ENCODE data around the gene PLEKHG4. TPM values are rescaled to one million over a fixed set of nuclear protein-coding genes. Genes with fewer than 3 reads are reported as not detected.
A peak's percentile ranks its signal among the peaks of the same experiment; 100 is the strongest.

Gene PLEKHG4
- total RNA-seq, 1 donor from 2014 or later = 43.4 TPM

GRCh38 chr16:67296420-67296819 lies 17.1 kb downstream of the PLEKHG4 start:
- intact Hi-C loops (cut with micrococcal nuclease) = no loop called here
- no peak for DNase-seq

GRCh38 chr16:67298277-67298676 lies 18.9 kb downstream of the PLEKHG4 start:
- H3K27ac Mint-ChIP-seq = no peak overlapping the region
- no peak overlapping the region for H3K4me3 Mint-ChIP-seq
- H3K27me3 Mint-ChIP-seq = no peaks in the 10 kb centered on the region
- no peaks in the 10 kb centered on the region for H3K4me1 Mint-ChIP-seq
- no peak for DNase-seq
- H3K9me3 Mint-ChIP-seq = no peaks in the 10 kb centered on the region
- H3K36me3 Mint-ChIP-seq (ENCODE audit: low read depth) = no peaks in the 10 kb centered on the region
- intact Hi-C loops (cut with micrococcal nuclease) = no loop called here

More at GRCh38 chr16:67296420-67296819, 17.1 kb downstream of the PLEKHG4 start:
- no peaks in the 10 kb centered on the region for H3K4me1 Mint-ChIP-seq
- no peaks in the 10 kb centered on the region for H3K36me3 Mint-ChIP-seq (ENCODE audit: low read depth)
- no peaks in the 10 kb centered on the region for H3K9me3 Mint-ChIP-seq
- H3K4me3 Mint-ChIP-seq = no peak overlapping the region
- no peak overlapping the region for H3K27ac Mint-ChIP-seq
- H3K27me3 Mint-ChIP-seq = no peaks in the 10 kb centered on the region

- peaks cover 3% of the 10 kb centered on the region for H3K4me1 Mint-ChIP-seq
- H3K27ac Mint-ChIP-seq = no peak overlapping the region
- H3K27me3 Mint-ChIP-seq = no peaks in the 10 kb centered on the region
- H3K36me3 Mint-ChIP-seq (ENCODE audit: low read depth) = no peaks in the 10 kb centered on the region
- no peaks in the 10 kb centered on the region for H3K9me3 Mint-ChIP-seq
- intact Hi-C loops (cut with micrococcal nuclease) = no loop called here
- no peak overlapping the region for H3K4me3 Mint-ChIP-seq
- no peak for DNase-seq
Observed at GRCh38 chr16:67299269-67299668, 19.9 kb downstream of the PLEKHG4 start.

GRCh38 chr16:67301080-67301782 lies 21.9 kb downstream of the PLEKHG4 start:
- Mint-ChIP-seq H3K4me3 (no peak overlapping the region), H3K9me3 (no peaks in the 10 kb centered on the region), H3K27me3 (no peaks in the 10 kb centered on the region), H3K36me3 (ENCODE audit: low read depth) (no peaks in the 10 kb centered on the region), H3K27ac (no peak overlapping the region), H3K4me1 (peaks cover 5% of the 10 kb centered on the region)
- DNase-seq = no peak
- intact Hi-C loops (cut with micrococcal nuclease) = no loop called here

GRCh38 chr16:67302076-67302475 lies 22.7 kb downstream of the PLEKHG4 start:
- Mint-ChIP-seq H3K4me1 (peaks cover 5% of the 10 kb centered on the region), H3K27ac (no peak overlapping the region), H3K27me3 (no peaks in the 10 kb centered on the region), H3K36me3 (ENCODE audit: low read depth) (no peaks in the 10 kb centered on the region), H3K4me3 (no peak overlapping the region), H3K9me3 (no peaks in the 10 kb centered on the region)
- no peak for DNase-seq
- intact Hi-C loops (cut with micrococcal nuclease) = no loop called here

- intact Hi-C loops (cut with micrococcal nuclease) = no loop called here
- Mint-ChIP-seq H3K4me1 (peaks cover 5% of the 10 kb centered on the region), H3K4me3 (no peak overlapping the region), H3K9me3 (no peaks in the 10 kb centered on the region), H3K27me3 (no peaks in the 10 kb centered on the region), H3K27ac (no peak overlapping the region), H3K36me3 (ENCODE audit: low read depth) (no peaks in the 10 kb centered on the region)
- DNase-seq = no peak
Observed at GRCh38 chr16:67302970-67303369, 23.6 kb downstream of the PLEKHG4 start.

GRCh38 chr16:67304020-67304419 lies 24.7 kb downstream of the PLEKHG4 start:
- peak overlapping the region; percentile 25 for H3K27ac Mint-ChIP-seq
- intact Hi-C loops (cut with micrococcal nuclease) = no loop called here
- peaks cover 9% of the 10 kb centered on the region for H3K4me1 Mint-ChIP-seq

GRCh38 chr16:67305216-67306071 lies 26.1 kb downstream of the PLEKHG4 start:
- H3K36me3 Mint-ChIP-seq (ENCODE audit: low read depth) = peaks cover 2% of the 10 kb centered on the region
- no peak overlapping the region for H3K4me3 Mint-ChIP-seq
- H3K9me3 Mint-ChIP-seq = peaks cover 3% of the 10 kb centered on the region
- DNase-seq = no peak
- H3K4me1 Mint-ChIP-seq = peaks cover 16% of the 10 kb centered on the region
- H3K27me3 Mint-ChIP-seq = no peaks in the 10 kb centered on the region
- intact Hi-C loops (cut with micrococcal nuclease) = no loop called here
- H3K27ac Mint-ChIP-seq = no peak overlapping the region

More at GRCh38 chr16:67304020-67304419, 24.7 kb downstream of the PLEKHG4 start:
- Mint-ChIP-seq H3K4me3 (no peak overlapping the region), H3K9me3 (peaks cover 3% of the 10 kb centered on the region), H3K36me3 (ENCODE audit: low read depth) (no peaks in the 10 kb centered on the region), H3K27me3 (no peaks in the 10 kb centered on the region)
- DNase-seq = no peak

- H3K27ac Mint-ChIP-seq = peak overlapping the region; percentile 96
- H3K27me3 Mint-ChIP-seq = no peaks in the 10 kb centered on the region
- H3K9me3 Mint-ChIP-seq = peaks cover 7% of the 10 kb centered on the region
- intact Hi-C loops (cut with micrococcal nuclease) = loop anchor here (2.0 kb wide), 1 partner anchor 254 kb away; no protein-coding TSS in a partner anchor
- H3K36me3 Mint-ChIP-seq (ENCODE audit: low read depth) = peaks cover 5% of the 10 kb centered on the region
- no peak overlapping the region for H3K4me3 Mint-ChIP-seq
- no peak for DNase-seq
- H3K4me1 Mint-ChIP-seq = peaks cover 39% of the 10 kb centered on the region
Observed at GRCh38 chr16:67310561-67310960, 31.2 kb downstream of the PLEKHG4 start.

GRCh38 chr16:67311607-67312488 lies 32.5 kb downstream of the PLEKHG4 start:
- peak; percentile 91 for DNase-seq
- Mint-ChIP-seq H3K27ac (peak overlapping the region; percentile 96), H3K36me3 (ENCODE audit: low read depth) (peaks cover 5% of the 10 kb centered on the region), H3K9me3 (peaks cover 7% of the 10 kb centered on the region), H3K4me3 (peak overlapping the region; percentile 41), H3K4me1 (peaks cover 39% of the 10 kb centered on the region), H3K27me3 (no peaks in the 10 kb centered on the region)
- intact Hi-C loops (cut with micrococcal nuclease) = loop anchor here (1.0 to 2.0 kb wide), 5 partner anchors 14 to 327 kb away; partner anchors contain the start of genes KCTD19, LRRC36 and PLEKHG4

- Mint-ChIP-seq H3K27ac (peak overlapping the region; percentile 96), H3K36me3 (ENCODE audit: low read depth) (peaks cover 5% of the 10 kb centered on the region), H3K9me3 (peaks cover 7% of the 10 kb centered on the region), H3K27me3 (no peaks in the 10 kb centered on the region), H3K4me3 (peak overlapping the region; percentile 40), H3K4me1 (peaks cover 39% of the 10 kb centered on the region)
- DNase-seq = no peak
- intact Hi-C loops (cut with micrococcal nuclease) = loop anchor here (1.0 kb wide), 2 partner anchors 14 to 327 kb away; partner anchors contain the start of genes KCTD19 and LRRC36
Observed at GRCh38 chr16:67312719-67313118, 33.4 kb downstream of the PLEKHG4 start.

GRCh38 chr16:67317853-67318252 lies 38.5 kb downstream of the PLEKHG4 start:
- no peak overlapping the region for H3K4me3 Mint-ChIP-seq
- H3K27me3 Mint-ChIP-seq = peaks cover 19% of the 10 kb centered on the region
- H3K27ac Mint-ChIP-seq = no peak overlapping the region
- no peak for DNase-seq
- intact Hi-C loops (cut with micrococcal nuclease) = no loop called here
- H3K36me3 Mint-ChIP-seq (ENCODE audit: low read depth) = no peaks in the 10 kb centered on the region
- peaks cover 4% of the 10 kb centered on the region for H3K9me3 Mint-ChIP-seq
- peaks cover 5% of the 10 kb centered on the region for H3K4me1 Mint-ChIP-seq

GRCh38 chr16:67326115-67326471 lies 46.8 kb downstream of the PLEKHG4 start:
- intact Hi-C loops (cut with micrococcal nuclease) = loop anchor here (1.0 kb wide), 1 partner anchor 14 kb away; no protein-coding TSS in a partner anchor
- Mint-ChIP-seq H3K9me3 (no peaks in the 10 kb centered on the region), H3K4me1 (peaks cover 8% of the 10 kb centered on the region), H3K4me3 (peak overlapping the region; percentile 82), H3K27ac (peak overlapping the region; percentile 73), H3K27me3 (peaks cover 48% of the 10 kb centered on the region), H3K36me3 (ENCODE audit: low read depth) (no peaks in the 10 kb centered on the region)
- DNase-seq = no peak
